COR-L47 (cell line): ENCODE data around the gene ARL5B.
"Not testable (repeated sequence)": the region's sequence is repeated elsewhere in the genome, so short reads cannot be mapped to it uniquely, and the experiment has no call there.

ENCODE experiments used
- DNase-seq: peaks from one replicate; lab custom pipeline; 2025; lab: John Stamatoyannopoulos, UW

The ARL5B gene, protein sequence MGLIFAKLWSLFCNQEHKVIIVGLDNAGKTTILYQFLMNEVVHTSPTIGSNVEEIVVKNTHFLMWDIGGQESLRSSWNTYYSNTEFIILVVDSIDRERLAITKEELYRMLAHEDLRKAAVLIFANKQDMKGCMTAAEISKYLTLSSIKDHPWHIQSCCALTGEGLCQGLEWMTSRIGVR

GRCh38 chr10:18659125-18659818 lies at the start of gene ARL5B:
Gene ARL5B, plus strand, starts transcription at chr10:18659431. Its CDS starts 207 bp downstream, at chr10:18659638.
- peak; percentile 81 for DNase-seq

DNA sequence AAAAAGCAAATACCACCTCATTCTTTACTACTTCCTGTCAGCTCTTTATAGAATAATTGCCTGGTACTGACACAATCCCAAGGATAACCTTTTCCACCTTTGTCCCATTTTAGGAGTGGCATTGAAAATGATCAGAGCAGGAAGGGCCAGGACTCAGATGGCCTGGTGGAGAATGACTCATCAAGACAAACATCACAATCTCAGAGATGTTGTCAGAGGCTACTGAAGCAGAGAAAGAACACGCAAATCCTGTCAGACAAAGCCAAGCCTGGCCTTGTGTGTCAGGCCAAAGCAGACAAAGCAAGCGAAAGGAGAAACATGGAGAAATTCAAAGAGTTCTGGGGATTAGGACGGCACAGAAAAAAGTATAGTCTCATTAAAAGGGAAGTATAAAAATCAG lies 48.7 kb upstream of the ARL5B start:
- DNase-seq: no peak

- no peak for DNase-seq
These were observed 48.1 kb upstream of the ARL5B start for GRCh38 chr10:18611168-18611567.

DNA sequence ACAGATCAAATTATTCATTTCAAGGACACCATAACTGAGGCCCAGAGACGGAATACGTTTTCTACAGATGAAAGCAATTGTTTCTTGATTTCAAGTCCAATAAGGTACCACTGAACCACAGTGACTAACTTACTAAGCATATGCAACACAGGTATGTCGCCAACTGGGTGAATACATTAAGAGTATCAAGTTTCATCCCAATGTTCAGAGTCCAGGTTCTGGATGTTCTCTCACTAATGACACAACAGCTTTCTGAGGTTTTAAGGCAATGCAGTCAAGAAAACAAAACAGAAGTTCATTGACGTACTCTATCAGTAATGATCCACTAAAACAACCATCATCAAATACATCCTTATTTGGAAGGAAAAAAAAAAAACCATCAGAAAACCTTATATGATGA lies 43.6 kb upstream of the ARL5B start:
- DNase-seq: no peak

DNA sequence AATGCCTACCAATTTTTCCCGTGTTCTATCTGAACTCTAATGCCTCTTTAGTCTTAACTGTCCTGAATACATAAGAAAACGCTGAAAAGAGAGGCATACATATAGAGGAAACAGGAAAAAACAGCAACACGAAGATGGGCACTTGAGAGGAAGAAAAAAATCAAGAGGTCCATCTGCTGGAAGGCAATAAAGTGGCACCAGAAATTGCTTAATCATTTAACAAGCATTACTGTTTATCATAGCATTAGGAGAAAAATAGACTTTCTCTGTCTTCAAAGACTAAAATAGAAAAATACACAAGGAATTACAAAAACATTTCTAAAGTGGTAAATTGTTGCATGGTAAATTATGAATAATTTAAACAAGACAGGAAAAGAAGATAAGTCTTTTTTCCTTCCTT lies 42.9 kb upstream of the ARL5B start:
- no peak for DNase-seq

DNA sequence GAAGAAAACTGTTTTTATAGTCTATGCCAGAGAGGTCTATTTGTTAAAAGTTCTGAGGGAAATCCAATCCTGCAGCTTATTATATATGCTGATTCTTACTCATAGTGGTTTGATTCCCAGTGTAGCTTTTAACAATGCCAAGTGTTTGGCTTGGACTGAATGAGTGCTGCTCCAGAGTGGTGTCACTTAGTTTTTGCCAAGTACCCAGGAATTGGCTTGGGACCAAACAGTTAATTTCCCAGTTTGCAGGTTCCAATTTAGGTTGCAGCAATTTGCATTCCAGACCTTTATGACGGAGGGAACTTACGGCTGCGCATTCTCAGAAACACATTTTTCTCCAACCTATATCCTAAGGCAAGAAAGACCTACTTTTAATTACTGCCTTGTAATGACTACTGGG lies 40.2 kb upstream of the ARL5B start:
- DNase-seq: no peak

DNA sequence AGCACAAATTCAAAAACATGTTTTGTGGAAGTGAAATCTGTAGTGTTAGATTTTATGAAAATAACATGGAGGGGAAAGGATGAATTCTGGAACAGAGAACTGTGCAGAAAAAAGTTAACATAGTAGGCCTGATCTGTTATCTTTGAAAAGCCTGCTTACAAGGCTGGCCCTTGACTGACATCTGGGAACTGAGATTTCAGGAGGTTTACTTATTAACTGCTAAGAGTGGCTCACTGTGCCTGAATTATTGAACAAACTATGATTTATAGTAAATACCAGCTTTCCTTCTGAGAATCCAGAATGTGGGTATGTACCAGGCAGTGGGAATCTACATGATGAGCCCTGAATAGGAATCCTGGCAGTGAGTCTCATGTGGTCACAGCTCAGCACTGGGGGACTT lies 38.4 kb upstream of the ARL5B start:
- no peak for DNase-seq

DNA sequence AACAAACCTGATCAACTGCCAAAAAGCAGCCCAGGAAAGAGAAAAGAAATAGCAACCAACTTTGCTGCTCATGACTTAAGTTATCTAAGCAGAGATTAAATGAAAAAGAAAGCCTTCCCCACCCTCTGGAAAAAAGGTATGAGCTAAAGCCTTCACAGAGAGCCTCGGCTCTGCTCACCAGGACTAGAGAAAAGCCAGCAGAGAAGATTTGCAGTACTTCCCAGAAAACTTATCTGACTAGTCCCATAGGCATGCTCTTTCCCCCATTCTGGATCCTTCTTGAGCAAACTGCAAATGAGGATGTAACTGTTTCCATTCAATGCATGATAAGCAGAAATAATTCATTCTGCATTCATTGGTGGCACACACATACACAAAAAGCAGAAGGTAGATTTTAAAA lies 35.6 kb upstream of the ARL5B start:
- DNase-seq: not testable (repeated sequence)

- no peak for DNase-seq
These were observed 33.3 kb upstream of the ARL5B start for GRCh38 chr10:18625886-18626285.

DNA sequence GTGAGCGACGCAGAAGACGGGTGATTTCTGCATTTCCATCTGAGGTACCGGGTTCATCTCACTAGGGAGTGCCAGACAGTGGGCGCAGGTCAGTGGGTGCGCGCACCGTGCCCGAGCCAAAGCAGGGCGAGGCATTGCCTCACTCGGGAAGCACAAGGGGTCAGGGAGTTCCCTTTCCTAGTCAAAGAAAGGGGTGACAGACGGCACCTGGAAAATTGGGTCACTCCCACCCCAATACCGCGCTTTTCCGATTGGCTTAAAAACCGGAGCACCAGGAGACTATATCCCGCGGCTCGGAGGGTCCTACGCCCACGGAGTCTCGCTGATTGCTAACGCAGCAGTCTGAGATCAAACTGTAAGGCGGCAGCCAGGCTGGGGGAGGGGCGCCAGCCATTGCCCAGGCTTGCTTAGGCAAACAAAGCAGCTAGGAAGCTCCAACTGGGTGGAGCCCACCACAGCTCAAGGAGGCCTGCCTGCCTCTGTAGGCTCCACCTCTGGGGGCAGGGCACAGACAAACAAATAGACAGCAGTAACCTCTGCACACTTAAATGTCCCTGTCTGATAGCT lies 31.7 kb upstream of the ARL5B start:
- DNase-seq: peak; percentile 56

DNA sequence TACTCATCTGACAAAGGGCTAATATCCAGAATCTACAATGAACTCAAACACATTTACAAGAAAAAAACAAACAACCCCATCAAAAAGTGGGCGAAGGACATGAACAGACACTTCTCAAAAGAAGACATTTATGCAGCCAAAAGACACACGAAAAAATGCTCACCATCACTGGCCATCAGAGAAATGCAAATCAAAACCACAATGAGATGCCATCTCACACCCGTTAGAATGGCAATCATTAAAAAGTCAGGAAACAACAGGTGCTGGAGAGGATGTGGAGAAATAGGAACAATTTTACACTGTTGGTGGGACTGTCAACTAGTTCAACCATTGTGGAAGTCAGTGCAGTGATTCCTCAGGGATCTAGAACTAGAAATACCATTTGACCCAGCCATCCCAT lies 26.7 kb upstream of the ARL5B start:
- DNase-seq: not testable (repeated sequence)

DNA sequence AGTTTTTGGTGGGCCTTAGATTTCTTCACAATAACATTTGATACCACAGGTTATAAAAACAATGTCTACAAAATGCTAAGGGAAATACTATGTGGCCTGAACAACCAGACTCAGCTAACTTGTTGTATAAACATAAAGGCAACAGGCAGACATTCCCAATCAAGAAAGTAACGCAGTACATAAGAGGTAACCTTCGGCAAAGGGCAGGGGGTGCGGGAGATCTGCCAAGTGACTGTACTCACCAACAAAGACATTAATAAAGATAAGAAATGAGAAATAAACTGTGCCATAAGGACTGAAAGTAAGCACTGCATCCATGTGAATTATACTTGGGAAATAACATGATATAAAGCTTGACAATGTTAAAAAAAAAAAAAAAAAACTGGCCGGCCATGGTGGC lies 23.2 kb upstream of the ARL5B start:
- DNase-seq: no peak

- DNase-seq: not testable (repeated sequence)
These were observed 21.8 kb upstream of the ARL5B start for GRCh38 chr10:18637400-18637799.

DNA sequence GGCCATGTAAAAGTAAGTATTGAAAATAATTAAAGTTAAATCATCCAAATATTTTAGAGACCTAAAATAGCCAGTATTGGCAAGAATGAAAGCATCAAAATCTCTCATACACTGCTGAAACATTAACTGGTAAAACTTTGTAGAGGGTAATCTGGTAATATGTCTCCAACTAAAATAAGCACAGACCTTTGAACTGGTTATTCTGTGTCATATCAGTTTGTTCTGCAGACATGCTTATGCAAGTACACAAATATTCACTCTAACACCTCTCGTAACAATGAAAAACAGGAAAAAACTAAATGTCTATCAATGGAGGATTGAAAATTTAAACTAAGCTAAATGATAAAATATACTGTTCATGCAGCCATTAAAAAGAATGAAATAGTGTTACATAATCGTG lies 19.5 kb upstream of the ARL5B start:
- DNase-seq: not testable (repeated sequence)

- no peak for DNase-seq
These were observed 12.1 kb upstream of the ARL5B start for GRCh38 chr10:18647151-18647550.

GRCh38 chr10:18647945-18648344 lies 11.3 kb upstream of the ARL5B start:
- no peak for DNase-seq

GRCh38 chr10:18649364-18649959 lies 9.8 kb upstream of the ARL5B start:
- no peak for DNase-seq

DNA sequence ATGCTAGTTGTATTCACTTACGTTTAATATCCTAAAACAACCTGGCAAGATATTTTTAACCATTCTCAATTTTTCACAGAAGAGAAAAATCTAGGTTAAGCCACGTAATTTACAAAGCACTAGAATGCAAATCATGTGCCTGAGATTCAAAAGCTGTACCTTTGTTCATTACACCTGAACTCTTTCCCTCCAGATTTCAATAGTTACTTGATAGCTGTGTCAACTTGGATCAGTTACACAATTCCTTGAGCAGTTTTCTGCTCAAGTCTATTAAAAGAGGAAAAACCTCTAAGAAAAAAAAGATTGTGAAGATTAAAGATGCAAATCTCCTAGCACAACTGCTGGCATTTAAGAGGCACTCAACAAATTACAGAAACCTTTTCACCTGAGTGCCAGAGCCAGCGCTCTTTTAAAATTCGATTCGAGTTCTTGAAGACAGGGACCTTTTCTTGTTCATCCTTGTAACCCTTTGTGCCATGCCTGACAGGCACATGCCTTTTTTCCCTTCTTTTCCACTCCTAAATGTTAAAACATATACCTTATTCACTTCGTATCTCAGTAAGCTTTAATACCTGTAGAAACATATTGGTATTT lies 8.7 kb upstream of the ARL5B start:
- DNase-seq: no peak

DNA sequence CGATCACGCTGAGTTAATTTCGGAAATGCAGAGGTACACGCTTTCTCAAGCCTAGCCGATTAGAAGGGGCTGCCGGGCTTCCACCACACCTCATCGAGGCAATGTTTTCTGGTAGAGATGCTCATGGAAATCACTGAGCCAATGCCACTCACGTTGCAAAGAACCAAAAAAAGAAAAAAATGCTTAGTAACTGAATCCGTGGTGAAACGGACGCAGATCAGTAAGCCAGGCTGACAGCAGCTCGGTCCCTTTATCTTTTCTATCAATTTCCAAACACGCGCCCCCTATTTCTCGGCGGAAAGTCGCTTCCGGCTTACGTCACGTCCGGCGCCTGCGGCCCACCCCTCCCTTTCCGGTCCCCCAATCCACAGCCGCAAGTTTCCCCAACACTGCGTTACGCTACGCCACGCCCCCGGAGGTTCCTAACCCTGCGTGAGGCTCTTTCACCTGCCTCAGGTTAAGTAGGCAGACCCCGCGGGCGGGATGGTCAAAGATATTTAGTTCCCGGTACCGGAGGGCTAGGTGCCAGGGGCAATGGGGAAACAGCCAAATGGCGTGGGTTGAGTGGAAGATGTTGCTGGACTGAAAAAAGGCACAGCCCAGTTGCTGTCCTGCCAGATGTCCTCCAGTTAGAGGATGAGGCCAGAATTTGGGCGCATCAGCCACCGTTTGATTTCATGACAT lies 7.8 kb upstream of the ARL5B start, which contains the start of gene NSUN6:
Gene NSUN6 (minus strand): TSS at position 264 of the 684 bp plus-strand sequence. CDS start 384 bp downstream, outside the sequence.
- peak; percentile 70 for DNase-seq

- DNase-seq: no peak
These were observed 6.1 kb upstream of the ARL5B start for GRCh38 chr10:18653112-18653511.

DNA sequence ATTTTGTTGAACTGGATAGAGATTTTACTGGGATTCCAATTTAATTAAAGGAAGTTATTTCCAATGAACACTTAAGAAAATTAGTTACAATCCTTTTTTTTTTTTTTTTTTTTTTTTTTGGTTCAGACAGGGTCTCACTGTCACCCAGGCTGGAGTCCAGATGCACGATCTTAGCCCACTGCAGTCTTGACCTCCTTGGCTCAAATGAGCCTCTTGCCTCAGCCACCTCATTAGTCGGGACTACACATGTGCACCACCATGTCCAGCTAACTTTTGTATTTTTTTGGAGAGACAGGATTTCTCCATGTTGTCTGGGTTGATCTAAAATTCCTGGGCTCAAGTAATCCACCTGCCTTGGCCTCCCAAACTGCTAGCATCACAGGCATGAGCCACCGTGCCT lies 2.5 kb upstream of the ARL5B start:
- DNase-seq: no peak
